Astrocyte of the cerebellum (primary cell): ENCODE results near the gene NINJ2.
"Not testable (repeated sequence)": the region's sequence is repeated elsewhere in the genome, so short reads cannot be mapped to it uniquely, and the experiment has no call there.

Source experiments
- DNase-seq: peaks from one replicate; pipeline ENCODE4 v3.0.0-alpha.2; 2011; ENCODE audit warnings: low read depth
- H3K4me3 ChIP-seq: 2 replicates; pipeline ENCODE4 v1.5.1; 2011; ENCODE audit warnings: mild to moderate bottlenecking, low read depth, low read length, moderate library complexity
- in situ Hi-C: cut with HindIII; loops from 2 replicates; pipeline ENCODE4 v1.10.0; 2017; ENCODE audit warnings: low sequenced_read_pairs
- TF ChIP-seq, protein P1 (sequence below): IDR thresholded peaks from 2 replicates; pipeline ENCODE4 v1.5.1; 2012; ENCODE audit warnings: low read length, low read depth, moderate library complexity, mild to moderate bottlenecking; ENCODE audit errors: missing control alignments

The NINJ2 gene

DNA sequence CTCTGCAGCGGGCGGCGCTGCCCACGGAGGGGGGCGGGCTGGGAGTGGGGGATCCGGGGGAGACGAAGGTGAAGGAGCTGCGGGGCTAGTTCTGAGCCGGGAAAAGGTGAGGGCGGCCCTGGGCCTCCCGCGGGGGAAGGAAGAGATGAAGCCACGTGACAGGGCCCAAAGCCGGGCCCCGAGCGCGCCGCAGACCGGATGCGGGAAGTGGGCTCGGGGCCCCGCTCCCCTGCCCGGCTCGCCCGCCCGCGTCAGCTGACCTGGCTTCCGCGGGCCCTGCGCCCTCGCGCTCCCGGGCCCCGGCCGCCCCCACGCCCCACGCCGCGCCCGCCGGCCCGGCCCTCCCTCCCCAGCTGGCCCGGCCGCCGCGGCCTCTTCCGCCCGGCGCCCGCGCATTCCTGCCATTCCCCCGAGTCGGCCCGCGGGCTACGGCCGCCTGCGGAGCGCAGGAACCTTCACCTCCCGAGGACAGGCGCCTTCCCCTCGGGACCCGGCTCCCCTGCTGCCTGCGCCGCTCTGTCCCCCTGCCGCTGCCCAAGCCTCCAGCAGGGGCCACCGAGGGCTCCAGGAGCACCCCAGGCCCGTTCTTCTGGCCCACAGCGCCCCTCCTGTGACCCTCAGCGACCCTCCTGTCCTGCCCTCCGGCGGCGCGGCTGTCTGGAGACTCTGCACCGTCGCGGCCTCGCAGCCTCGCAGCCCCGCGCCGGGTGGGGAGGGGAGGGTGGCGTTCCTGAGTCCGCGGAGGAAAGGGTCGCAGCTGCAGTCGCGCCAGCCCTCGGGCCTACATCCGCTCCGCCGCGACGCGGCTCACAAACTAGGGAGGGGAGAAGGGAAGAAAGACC, 20.4 kb downstream of the NINJ2 start:
- in situ Hi-C loops, result loop anchor here (10.0 kb wide), 1 partner anchor 142 kb away; no protein-coding TSS in a partner anchor
- peak overlapping the region; percentile 31 for H3K4me3 ChIP-seq
- TF ChIP-seq, protein P1, sequence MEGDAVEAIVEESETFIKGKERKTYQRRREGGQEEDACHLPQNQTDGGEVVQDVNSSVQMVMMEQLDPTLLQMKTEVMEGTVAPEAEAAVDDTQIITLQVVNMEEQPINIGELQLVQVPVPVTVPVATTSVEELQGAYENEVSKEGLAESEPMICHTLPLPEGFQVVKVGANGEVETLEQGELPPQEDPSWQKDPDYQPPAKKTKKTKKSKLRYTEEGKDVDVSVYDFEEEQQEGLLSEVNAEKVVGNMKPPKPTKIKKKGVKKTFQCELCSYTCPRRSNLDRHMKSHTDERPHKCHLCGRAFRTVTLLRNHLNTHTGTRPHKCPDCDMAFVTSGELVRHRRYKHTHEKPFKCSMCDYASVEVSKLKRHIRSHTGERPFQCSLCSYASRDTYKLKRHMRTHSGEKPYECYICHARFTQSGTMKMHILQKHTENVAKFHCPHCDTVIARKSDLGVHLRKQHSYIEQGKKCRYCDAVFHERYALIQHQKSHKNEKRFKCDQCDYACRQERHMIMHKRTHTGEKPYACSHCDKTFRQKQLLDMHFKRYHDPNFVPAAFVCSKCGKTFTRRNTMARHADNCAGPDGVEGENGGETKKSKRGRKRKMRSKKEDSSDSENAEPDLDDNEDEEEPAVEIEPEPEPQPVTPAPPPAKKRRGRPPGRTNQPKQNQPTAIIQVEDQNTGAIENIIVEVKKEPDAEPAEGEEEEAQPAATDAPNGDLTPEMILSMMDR, result peak; percentile 22
- DNase-seq, result no peak

DNA sequence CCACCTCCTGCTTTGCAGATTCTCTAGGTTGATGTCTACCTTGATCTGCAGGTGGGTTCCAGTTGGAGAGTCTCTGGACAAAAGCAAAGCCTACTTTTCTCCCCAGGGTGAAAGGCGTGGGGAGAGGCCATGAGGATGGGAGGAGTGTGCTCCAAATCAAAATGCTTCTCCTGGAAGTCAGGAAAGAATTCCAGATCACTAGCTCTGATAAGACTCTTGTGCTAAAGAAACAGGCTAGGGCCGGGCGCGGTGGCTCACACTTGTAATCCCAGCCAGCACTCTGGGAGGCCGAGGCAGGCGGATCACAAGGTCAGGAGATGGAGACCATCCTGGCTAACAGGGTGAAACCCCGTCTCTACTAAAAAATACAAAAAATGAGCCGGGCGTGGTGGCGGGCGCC, 21.9 kb downstream of the NINJ2 start:
- in situ Hi-C loops, result loop anchor here (10.0 kb wide), 1 partner anchor 143 kb away; no protein-coding TSS in a partner anchor
- not testable (repeated sequence) for H3K4me3 ChIP-seq, DNase-seq

DNA sequence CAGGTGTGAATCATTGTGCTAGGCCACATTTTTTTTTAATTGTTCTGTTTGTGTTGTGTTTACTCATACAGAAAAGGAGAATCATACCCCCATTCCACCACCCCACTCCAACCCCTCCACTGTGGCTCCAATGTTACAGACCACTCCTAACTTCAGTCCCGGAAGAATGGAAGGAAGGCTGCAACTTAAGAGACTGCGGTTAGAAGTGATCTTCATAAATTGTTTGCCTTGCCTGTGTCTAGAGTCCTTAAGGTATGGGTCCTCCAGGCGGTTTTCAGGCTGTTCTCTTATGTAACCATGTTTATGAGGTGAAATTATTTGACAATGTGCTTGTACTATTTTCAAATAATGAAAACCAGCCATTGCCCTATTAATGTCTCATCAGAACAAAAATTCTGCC, 22.5 kb downstream of the NINJ2 start:
- TF ChIP-seq, protein P1, result no peak
- in situ Hi-C loops, result loop anchor here (10.0 kb wide), 1 partner anchor 144 kb away; no protein-coding TSS in a partner anchor
- no peak for DNase-seq
- H3K4me3 ChIP-seq, result no peak overlapping the region

DNA sequence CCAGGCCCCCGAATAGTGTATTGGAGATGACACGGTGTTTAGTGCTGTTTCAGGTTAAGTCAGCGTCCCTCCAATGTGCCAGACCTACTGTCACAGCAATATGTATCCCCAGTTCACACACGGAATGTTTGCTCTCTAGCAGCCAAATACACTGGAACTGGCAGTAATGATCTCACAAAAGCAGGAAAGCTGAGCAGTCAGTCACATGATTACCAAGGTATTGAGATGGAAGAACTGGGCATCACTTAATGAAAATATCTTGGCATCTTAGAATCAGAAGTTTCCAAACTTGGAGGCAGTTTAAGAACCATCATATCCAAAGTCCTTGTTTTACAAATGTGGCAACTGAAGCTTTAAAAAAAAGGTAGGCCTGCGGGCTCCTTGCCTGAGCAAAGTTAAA, 23.3 kb downstream of the NINJ2 start:
- TF ChIP-seq, protein P1, result no peak
- in situ Hi-C loops, result loop anchor here (10.0 kb wide), 1 partner anchor 145 kb away; no protein-coding TSS in a partner anchor
- H3K4me3 ChIP-seq, result no peak overlapping the region
- DNase-seq, result no peak

DNA sequence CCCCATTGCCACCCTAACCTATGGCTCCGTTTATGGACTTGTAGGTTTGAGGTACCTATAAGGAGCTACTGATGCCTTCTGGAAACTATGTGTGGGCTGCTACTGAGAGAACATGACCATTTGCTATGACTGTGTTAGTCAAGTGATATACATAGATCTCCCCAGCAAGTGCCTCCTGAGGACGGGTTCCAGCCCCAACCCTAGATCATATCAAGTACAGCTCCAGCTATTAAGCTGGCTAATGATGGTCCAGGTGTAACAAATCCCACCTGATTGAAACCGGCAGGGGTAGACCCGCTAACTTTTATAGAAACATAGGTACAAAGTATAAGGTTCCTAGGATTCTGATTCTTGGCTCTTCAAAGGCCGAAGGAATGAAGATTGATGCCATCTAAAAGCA, 23.7 kb downstream of the NINJ2 start:
- TF ChIP-seq, protein P1, result no peak
- H3K4me3 ChIP-seq, result no peak overlapping the region
- in situ Hi-C loops, result no loop called here
- no peak for DNase-seq

DNA sequence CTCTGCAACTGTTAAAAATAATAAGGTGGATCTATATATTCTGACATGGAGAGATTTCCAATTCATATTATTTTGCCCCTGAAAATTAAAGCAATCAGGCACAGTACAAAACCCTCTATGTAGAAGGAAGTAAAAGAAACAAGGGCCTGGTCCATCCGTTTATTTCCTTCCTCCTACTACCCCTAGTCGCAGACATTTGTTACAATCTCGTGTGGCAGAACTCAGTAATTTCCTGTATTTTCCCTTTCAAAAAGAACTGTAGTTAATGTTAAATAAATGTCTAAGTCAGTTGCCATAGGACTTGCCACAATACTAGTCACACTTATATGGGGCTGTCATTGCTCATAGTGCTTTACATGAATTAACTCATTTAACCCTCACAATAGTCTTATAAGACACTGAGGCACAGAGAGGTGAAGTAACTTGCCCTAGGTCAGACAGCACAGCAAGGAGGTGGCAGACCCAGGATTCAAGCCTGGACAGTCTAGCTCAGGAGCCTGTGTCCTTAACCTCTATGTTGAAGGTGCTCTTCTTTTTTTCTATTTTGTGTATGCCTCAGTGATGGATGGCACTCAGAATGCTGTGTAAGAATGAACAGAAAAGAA, 24.2 kb downstream of the NINJ2 start:
- no peak for DNase-seq
- no peak overlapping the region for H3K4me3 ChIP-seq
- TF ChIP-seq, protein P1, result no peak
- in situ Hi-C loops, result no loop called here

DNA sequence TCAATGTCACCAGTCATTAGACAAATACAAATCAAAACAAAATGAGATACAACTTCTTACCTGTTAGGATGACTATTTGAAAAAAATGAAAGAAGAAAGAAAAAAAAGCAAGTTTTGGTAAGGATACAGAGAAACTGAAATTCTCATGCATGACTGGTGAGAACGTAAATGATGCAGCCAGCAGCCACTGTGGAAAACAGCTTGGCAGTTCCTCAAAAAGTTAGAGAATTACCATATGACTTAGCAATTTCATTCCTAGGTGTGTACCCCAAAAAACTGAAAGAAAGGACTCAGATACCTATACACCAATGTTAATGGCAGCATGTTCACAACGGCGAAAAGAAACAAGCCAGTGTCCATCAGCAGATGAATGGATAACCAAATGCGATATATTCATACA, 26.6 kb downstream of the NINJ2 start:
- TF ChIP-seq, protein P1, result no peak
- in situ Hi-C loops, result no loop called here
- H3K4me3 ChIP-seq, result no peak overlapping the region
- no peak for DNase-seq
